GM18868 (cell line): Measurements from ENCODE around the gene RASA3.

Source experiments
- ATAC-seq: cut with Tn5 transposase; IDR thresholded peaks from one replicate; pipeline ENCODE4 v1.9.1; 2021; ENCODE audit warnings: mild to moderate bottlenecking, moderate library complexity; ENCODE audit not compliant: unreplicated experiment

Gene RASA3

GRCh38 chr13:114011226-114011625, 121.2 kb downstream of the RASA3 start:
- no peak for ATAC-seq

GRCh38 chr13:114010401-114011101, 121.9 kb downstream of the RASA3 start:
- ATAC-seq = no peak

GRCh38 chr13:114009590-114010400, 122.6 kb downstream of the RASA3 start:
- no peak for ATAC-seq

- ATAC-seq = no peak
These were observed 123.3 kb downstream of the RASA3 start for GRCh38 chr13:114008964-114009589.

- ATAC-seq = no peak
These were observed 124.9 kb downstream of the RASA3 start for GRCh38 chr13:114007566-114007965.

GRCh38 chr13:114005206-114005724, 127.2 kb downstream of the RASA3 start:
- ATAC-seq = no peak

- ATAC-seq = no peak
These were observed 127.8 kb downstream of the RASA3 start for GRCh38 chr13:114004420-114005205.

GRCh38 chr13:114002771-114003321, 129.6 kb downstream of the RASA3 start:
- no peak for ATAC-seq

GRCh38 chr13:114002009-114002544, 130.3 kb downstream of the RASA3 start:
- no peak for ATAC-seq

- no peak for ATAC-seq
These were observed 131.0 kb downstream of the RASA3 start for GRCh38 chr13:114001331-114002008.

- no peak for ATAC-seq
These were observed 132.0 kb downstream of the RASA3 start for GRCh38 chr13:114000151-114001040.

- ATAC-seq = no peak
These were observed 132.9 kb downstream of the RASA3 start for GRCh38 chr13:113999618-113999910.

- ATAC-seq = no peak
These were observed 133.4 kb downstream of the RASA3 start for GRCh38 chr13:113998781-113999617.

GRCh38 chr13:113997845-113998751, 134.3 kb downstream of the RASA3 start:
- ATAC-seq = no peak

GRCh38 chr13:113996912-113997745, 135.3 kb downstream of the RASA3 start:
- ATAC-seq = no peak
